ENCODE results near the gene PDP2.

Gene PDP2

DNA sequence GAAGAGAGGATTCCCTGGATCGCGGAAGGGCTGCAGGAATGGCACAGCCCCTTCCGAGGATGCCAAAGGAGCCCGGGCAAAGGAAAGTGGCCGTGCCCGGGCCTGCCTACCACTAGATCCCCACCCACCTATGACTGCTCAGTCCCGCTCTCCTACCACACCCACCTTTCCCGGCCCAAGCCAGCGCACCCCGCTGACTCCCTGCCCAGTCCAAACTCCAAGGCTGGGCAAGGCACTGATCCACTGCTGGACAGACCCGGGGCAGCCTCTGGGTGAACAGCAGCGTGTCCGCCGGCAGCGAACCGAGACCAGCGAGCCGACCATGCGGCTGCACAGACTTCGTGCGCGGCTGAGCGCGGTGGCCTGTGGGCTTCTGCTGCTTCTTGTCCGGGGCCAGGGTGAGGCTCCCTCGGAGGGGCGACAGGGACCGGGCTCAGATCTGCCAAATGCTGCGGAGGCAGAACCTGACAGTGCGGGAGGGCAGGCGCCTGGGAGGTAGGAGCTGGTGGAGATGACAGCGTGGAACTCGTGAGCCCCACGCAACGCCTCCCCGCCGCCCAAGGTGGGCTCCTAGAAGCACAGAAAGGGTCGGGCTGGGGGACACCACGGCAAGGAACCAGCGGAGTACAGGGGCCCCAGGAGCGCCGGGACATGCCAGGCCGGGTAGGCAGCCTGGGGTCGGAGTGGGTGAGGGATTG lies 55.1 kb downstream of the PDP2 start, which contains the start of gene CES2:
Gene CES2, plus strand, starts transcription at position 203 of the 698 bp plus-strand sequence. Its CDS starts 120 bp downstream, at position 323.
- Histone ChIP-seq H3K9me3 (ENCODE audit: insufficient read depth, low read depth, low read length) (no peaks in the 10 kb centered on the region), H3K9ac (ENCODE audit: low read depth, low read length, poor library complexity, severe bottlenecking) (peak within 1 kb of the TSS; percentile 97), H3K36me3 (ENCODE audit: insufficient read depth, low read length) (0 out of 2 replicates have a peak, but pooled peaks cover 3% of the 10 kb centered on the region), H3K27me3 (ENCODE audit: insufficient read depth, low read length, poor library complexity, severe bottlenecking) (no peaks in the 10 kb centered on the region), H3K4me2 (ENCODE audit: low read depth, low read length, poor library complexity, severe bottlenecking) (peak within 1 kb of the TSS; percentile 99), H3K4me3 (ENCODE audit: low read length, poor library complexity, severe bottlenecking) (peak within 1 kb of the TSS; percentile 94), H3K9me2 (replicated peaks; ENCODE audit: low read depth, low read length) (no peaks in the 10 kb centered on the region), H4K20me1 (ENCODE audit: insufficient read depth, low read length, poor library complexity, severe bottlenecking) (peaks cover 14% of the 10 kb centered on the region), H3K4me1 (ENCODE audit: insufficient read depth, low read length, poor library complexity, severe bottlenecking) (peaks cover 34% of the 10 kb centered on the region), H3F3A (ENCODE audit: low read depth) (no peaks in the 10 kb centered on the region), H3K79me2 (ENCODE audit: insufficient read depth, low read length) (peaks cover 47% of the 10 kb centered on the region), H2AFZ (ENCODE audit: low read length) (peak within 1 kb of the TSS; percentile 80)
- TF ChIP-seq EZH2phosphoT487 (IDR thresholded peaks at IDR 0.05; ENCODE audit: borderline replicate concordance): no peak
- TF ChIP-seq, protein P1, sequence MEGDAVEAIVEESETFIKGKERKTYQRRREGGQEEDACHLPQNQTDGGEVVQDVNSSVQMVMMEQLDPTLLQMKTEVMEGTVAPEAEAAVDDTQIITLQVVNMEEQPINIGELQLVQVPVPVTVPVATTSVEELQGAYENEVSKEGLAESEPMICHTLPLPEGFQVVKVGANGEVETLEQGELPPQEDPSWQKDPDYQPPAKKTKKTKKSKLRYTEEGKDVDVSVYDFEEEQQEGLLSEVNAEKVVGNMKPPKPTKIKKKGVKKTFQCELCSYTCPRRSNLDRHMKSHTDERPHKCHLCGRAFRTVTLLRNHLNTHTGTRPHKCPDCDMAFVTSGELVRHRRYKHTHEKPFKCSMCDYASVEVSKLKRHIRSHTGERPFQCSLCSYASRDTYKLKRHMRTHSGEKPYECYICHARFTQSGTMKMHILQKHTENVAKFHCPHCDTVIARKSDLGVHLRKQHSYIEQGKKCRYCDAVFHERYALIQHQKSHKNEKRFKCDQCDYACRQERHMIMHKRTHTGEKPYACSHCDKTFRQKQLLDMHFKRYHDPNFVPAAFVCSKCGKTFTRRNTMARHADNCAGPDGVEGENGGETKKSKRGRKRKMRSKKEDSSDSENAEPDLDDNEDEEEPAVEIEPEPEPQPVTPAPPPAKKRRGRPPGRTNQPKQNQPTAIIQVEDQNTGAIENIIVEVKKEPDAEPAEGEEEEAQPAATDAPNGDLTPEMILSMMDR (conservative IDR thresholded peaks at IDR 0.05; ENCODE audit: low read length): no peak

DNA sequence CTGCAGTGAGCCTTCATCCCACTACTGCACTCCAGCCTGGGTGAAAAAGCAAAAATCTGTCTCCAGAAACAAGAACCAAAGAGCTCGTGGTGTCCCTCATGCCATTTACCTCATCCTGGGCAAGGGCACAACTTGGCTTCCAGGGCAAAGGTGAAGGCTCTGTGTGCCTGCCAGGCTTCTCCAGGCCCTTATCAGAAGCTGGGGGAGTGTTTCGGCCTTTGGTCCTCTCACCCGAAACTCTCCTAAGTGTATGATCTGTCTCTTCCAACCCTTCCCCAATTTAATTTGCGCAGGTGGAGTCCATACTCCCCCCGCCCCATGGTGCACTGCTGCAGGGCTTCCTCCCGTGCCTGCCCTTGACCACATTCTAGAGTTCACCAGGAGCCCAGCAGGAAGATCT lies 56.1 kb downstream of the PDP2 start:
- Histone ChIP-seq H3K36me3 (ENCODE audit: insufficient read depth, low read length) (0 out of 2 replicates have a peak, but pooled peaks cover 7% of the 10 kb centered on the region), H4K20me1 (ENCODE audit: insufficient read depth, low read length, poor library complexity, severe bottlenecking) (peaks cover 14% of the 10 kb centered on the region), H3K9me2 (replicated peaks; ENCODE audit: low read depth, low read length) (no peaks in the 10 kb centered on the region), H3K27me3 (ENCODE audit: insufficient read depth, low read length, poor library complexity, severe bottlenecking) (no peaks in the 10 kb centered on the region), H3K79me2 (ENCODE audit: insufficient read depth, low read length) (peaks cover 47% of the 10 kb centered on the region), H3K4me3 (ENCODE audit: low read length, poor library complexity, severe bottlenecking) (peak overlapping the region; percentile 94), H3K4me1 (ENCODE audit: insufficient read depth, low read length, poor library complexity, severe bottlenecking) (peaks cover 34% of the 10 kb centered on the region), H3K4me2 (ENCODE audit: low read depth, low read length, poor library complexity, severe bottlenecking) (peak overlapping the region; percentile 99), H3K9ac (ENCODE audit: low read depth, low read length, poor library complexity, severe bottlenecking) (peak overlapping the region; percentile 97), H3K9me3 (ENCODE audit: insufficient read depth, low read depth, low read length) (no peaks in the 10 kb centered on the region), H2AFZ (ENCODE audit: low read length) (no peak overlapping the region), H3F3A (ENCODE audit: low read depth) (no peaks in the 10 kb centered on the region)
- TF ChIP-seq, protein P1 (conservative IDR thresholded peaks at IDR 0.05; ENCODE audit: low read length): no peak
- no peak for TF ChIP-seq EZH2phosphoT487 (IDR thresholded peaks at IDR 0.05; ENCODE audit: borderline replicate concordance)

DNA sequence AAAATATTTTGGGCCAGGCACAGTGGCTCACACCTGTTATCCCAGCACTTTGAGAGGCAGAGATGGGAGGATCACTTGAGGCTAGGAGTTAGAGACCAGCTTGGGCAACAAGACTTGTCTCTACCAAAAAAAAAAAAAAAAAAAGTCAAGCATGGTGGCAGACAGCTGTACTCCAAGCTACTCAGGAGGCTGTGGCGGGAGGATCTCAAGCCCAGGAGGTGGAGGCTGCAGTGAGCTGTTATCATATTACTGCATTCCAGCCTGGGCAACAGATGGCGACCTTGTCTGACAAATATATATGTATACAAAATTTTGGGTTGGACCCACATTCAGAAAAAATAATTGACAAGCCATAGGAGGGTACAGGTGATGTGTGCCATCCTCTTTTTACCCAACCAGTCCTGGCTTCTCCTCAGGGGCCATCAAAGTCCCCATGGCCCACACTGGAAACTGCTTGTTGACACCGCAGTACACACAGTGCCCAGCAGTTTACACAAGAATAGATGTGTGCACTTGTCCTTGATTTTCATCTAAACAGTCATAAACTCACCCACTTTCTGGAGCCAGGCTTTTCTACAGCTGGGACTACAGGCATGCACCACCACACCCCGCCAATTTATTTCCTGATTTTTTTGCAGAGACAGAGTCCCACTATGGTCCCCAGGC lies 56.7 kb downstream of the PDP2 start:
- no peak for TF ChIP-seq EZH2phosphoT487 (IDR thresholded peaks at IDR 0.05; ENCODE audit: borderline replicate concordance)
- TF ChIP-seq, protein P1 (conservative IDR thresholded peaks at IDR 0.05; ENCODE audit: low read length): peak; percentile 12; the same call in 1 of the 2 replicates
- H3K79me2 ChIP-seq (ENCODE audit: insufficient read depth, low read length): peaks cover 47% of the 10 kb centered on the region
- H3K4me2 ChIP-seq (ENCODE audit: low read depth, low read length, poor library complexity, severe bottlenecking): peak overlapping the region; percentile 99

More for the DNA sequence above, 56.7 kb downstream of the PDP2 start:
- Histone ChIP-seq H3K36me3 (ENCODE audit: insufficient read depth, low read length) (peaks cover 10% of the 10 kb centered on the region; the same call in 1 of the 2 replicates), H3K4me3 (ENCODE audit: low read length, poor library complexity, severe bottlenecking) (peak overlapping the region; percentile 94), H3F3A (ENCODE audit: low read depth) (no peaks in the 10 kb centered on the region), H3K27me3 (ENCODE audit: insufficient read depth, low read length, poor library complexity, severe bottlenecking) (no peaks in the 10 kb centered on the region), H3K9ac (ENCODE audit: low read depth, low read length, poor library complexity, severe bottlenecking) (peak overlapping the region; percentile 97), H3K4me1 (ENCODE audit: insufficient read depth, low read length, poor library complexity, severe bottlenecking) (peaks cover 34% of the 10 kb centered on the region), H2AFZ (ENCODE audit: low read length) (no peak overlapping the region), H3K9me2 (replicated peaks; ENCODE audit: low read depth, low read length) (no peaks in the 10 kb centered on the region), H4K20me1 (ENCODE audit: insufficient read depth, low read length, poor library complexity, severe bottlenecking) (peaks cover 14% of the 10 kb centered on the region), H3K9me3 (ENCODE audit: insufficient read depth, low read depth, low read length) (no peaks in the 10 kb centered on the region)

All from Loucy (cell line).